DLD1 (cell line): ENCODE results near the gene TBXA2R.

Experiments
- in situ Hi-C: cut with HindIII; loops from 2 replicates; pipeline ENCODE4 v1.10.0; 2017; ENCODE audit warnings: low sequenced_read_pairs

Gene TBXA2R

DNA sequence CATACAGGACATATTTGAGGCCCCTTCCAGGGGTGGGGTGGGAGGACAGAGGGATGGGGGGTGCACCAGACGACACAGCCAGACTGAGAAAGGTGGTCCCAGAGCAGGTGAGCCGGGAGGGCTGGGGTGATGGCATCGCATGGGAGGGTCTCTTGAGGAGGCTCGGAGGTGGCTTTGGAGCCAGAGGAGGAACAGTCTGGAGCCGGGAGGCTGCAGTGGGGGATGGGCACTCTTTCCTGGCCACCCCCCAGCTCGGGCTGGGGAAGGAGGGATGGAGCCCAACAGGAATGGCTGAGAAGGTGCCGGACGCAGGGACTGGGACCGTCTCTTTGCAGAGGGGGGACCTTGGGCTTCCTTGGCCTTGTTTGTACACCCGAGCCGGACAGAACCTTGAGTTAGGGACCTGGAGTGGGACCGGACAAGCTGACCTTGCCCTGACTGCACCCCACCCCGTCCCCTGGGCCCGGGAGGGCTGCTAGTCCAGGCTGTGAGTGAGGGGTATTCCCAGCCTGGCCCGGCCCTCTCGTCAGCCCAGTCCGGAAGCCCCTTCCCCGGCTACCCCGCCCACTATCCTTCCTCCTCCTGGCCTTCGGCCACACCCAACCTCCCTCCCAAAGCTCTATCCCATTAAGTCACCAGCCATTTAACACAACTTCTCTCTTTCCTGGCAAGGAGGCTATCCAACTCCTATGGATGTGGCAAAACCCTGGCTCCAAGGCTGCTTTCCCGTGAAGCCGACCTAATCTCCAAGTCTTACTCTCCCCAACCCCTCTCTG, 816 bp upstream of the TBXA2R start:
- in situ Hi-C loops, result no loop called here

DNA sequence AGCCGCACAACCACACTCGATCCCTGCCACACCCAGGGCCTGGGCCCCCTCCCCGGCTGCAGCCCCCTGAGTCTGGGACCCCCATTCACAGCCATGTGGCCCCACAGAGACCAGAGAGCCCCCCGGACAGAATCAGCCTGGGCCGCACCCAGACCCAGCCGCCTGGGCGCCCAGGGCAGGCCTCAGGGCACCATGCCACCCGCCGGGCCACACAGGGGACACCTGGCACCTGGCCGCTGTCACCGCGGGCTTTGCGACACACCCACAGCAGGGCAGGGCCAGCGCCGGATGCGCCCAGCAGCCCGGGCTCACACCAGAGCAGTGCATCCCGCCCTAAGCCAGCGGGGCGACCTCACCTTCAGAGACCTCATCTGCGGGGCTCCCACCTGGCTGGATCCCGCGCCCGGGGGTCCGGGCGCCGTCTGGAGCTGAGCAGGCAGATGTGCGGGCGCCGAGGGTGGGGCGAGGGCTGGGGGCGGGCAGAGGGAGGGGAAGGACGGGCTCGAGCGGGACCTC, 443 bp downstream of the TBXA2R start:
- in situ Hi-C loops, result no loop called here

DNA sequence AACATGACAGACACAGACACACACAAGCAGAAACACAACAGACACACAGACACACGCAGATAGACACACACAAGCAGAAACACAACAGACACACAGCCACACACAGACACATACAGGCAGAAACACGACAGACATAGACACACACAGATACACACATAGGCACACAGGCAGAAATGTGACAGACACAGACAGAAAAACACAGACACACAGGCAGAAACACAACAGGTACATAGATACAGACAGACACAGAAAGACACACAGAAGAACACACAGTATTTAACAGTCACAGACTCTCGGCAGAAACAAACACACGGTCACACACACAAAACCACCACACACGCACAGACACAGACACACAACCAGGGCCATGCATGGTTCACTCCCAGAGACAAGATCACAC, 905 bp downstream of the TBXA2R start:
- in situ Hi-C loops, result no loop called here

DNA sequence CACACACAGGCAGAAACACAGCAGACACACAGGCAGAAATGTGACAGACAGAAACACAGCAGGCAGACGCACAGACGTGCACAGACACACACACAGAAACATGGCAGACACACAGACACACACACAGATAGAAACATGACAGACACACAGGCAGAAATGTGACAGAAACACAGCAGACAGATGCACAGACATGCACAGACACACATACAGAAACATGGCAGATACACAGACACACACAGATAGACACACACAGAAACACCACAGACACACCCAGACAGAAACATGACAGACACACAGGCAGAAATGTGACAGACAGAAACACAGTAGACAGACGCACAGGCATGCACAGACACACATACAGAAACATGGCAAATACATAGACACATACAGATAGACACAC, 1.3 kb downstream of the TBXA2R start:
- in situ Hi-C loops, result no loop called here

DNA sequence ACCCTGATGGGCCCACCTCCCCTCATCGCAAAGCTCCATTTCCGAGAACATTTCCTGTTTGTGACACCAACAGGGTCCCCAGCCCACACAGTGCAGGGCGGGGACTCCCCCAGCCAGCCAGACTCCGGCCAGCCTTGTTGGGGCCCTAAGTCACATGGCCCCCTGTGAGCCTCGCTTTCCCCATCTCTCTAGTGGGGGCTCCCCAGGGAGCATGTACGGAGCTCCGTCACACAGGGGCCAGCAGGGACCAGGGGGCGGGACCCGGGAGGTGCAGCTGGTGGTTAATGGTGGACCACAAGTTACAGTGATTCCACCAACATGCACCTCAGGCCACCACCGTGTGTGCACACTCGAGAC, 1.7 kb downstream of the TBXA2R start:
- in situ Hi-C loops, result no loop called here

DNA sequence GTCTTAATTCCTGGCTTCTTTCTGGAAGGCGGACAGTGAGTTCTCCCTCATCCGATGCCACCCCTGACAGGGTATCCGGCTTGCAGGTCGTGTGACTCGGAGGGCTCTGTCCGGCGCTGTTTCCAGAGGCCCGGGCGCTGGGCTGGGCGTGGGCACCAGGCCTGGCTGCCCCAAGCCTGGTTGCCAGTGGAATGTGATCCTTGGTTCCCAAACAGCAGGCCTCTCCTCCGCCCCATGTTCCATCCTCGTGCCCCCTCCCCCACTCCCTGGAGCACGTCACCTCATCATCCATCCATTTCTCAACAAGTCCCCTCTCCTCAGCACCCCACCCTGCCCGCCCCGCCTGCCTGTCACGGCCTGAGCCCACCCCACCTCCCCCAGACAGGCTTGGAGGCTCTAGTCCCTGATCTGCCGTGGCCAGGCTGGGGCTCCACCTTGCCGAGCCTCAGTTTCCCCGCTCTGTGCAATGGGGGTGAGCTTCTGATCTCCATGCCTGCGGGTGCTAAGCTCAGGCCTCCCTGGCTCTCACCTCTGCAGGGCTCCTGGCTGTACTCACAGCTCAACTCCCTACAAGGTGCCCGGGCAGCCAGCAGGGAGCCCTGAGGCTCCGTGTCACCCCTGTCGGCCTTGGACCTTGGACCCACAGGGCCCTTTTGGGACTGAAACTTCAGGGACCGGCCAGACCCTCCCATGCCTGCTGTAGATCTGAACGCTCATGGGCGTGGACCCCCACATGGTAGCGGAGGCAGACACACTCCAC, 2.3 kb downstream of the TBXA2R start:
- in situ Hi-C loops, result no loop called here

DNA sequence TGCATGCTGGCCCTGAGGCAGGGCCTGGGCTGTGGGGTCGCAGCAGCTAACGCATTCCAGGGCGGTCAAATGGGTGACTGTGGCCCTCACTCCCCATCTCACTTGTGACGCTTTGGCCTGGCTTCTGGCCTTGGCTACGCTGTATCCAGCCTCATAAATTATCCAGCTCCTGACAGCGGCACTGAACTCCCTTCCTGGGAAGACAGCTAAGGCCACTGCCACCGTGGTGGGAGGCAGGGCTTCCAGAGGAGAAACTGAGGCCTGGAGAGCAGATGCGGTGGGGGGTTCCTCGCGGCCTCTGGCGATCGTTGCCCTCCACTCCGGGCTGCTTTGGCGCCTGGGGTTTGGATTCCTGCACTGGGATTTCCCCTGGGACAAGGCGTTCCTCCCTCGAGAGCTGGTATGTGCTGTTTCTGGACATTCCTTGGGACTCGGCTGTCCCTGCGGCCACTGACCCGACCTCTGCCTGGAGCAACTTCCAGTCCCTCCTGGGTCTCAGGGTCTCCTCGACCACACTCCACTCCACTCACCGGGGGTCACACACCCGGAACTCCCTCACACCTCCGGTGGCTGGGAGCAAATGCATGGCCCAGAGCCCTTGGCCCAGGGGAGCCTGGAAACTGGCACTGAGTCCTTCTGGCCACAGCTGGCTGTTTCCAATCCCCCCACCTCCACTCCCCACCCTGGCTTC, 3.4 kb downstream of the TBXA2R start:
- in situ Hi-C loops, result no loop called here

DNA sequence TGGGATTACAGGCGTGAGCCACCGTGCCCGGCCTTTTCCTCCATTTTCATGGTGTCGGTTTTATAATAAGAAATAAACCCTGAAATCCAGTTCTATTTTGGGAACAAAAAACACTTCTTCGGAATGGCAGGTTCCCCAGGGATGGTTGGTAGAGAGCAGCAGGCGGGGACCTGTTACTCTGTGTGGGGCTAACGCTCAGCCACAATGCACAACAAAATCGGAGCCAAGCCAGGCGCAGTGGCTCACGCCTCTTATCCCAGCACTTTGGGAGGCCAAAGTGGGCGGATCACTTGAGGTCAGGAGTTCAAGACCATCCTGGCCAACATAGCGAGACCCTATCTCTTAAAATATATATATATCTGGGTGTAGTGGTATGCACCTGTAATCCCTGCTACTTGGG, 5.7 kb downstream of the TBXA2R start:
- in situ Hi-C loops, result no loop called here

DNA sequence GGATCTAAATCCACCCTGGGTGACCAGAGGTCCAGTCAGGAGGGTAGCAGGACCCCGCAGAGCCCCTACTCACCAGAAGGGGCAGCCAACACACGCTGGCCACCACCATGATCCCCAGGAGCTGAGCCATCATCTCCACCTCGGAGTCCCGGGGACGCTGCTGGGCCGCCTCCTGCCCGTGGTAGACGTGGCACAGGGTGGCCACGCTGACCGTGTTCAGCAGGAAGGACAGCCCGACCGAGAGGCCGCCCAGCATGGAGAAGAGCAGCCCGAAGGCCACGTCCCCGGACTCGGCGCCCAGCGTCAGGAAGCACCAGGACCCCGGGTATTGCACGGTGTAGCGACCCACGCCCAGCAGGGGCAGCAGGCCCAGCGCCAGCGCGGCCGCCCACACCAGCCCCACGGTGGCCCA, 6.9 kb downstream of the TBXA2R start:
- in situ Hi-C loops, result no loop called here

DNA sequence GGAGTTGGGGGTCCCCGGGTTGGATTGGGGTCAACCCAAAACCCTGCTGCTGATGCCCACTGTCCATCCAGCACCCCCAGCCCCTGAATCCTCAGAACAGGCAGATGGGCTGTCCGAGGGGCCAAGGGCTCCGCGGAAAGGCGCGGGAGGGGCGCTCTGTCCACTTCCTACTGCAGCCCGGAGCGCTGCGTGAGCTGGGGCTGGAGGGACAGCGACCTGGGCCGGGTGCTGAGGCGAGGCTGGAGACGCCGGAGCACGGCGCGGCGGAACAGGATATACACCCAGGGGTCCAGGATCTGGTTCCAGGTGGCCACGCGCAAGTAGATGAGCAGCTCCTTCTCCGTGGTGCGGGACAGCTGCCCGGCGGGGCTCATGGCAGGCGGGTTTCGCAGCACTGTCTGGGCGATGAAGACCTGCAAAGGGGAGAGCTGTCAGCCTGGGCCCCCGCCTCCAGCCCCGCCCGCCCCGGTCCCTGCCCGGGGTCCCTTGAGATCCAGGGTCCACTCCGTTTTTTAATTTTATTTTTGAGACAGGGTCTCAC, 11.1 kb downstream of the TBXA2R start:
- in situ Hi-C loops, result no loop called here

DNA sequence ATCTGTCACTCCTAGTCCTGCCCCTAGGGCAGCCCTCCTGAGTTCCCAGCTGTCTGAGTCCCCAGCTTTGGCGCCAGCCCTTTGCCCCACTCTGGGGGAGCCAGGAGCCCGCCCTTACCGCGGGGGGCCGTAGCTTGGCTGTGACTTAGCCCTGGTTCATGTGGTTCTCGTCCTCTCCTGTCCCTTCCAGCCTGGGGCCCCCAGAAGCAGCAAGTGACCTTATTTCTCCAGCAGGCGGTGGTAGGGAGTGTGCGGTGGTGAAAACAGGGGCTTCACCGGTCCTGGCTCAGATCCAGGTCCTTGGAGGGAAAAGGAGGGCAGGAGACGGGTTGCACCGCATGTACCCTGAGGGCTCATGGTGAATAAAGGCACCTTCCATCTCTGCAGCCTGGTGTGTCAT, 13.5 kb downstream of the TBXA2R start:
- in situ Hi-C loops, result no loop called here

DNA sequence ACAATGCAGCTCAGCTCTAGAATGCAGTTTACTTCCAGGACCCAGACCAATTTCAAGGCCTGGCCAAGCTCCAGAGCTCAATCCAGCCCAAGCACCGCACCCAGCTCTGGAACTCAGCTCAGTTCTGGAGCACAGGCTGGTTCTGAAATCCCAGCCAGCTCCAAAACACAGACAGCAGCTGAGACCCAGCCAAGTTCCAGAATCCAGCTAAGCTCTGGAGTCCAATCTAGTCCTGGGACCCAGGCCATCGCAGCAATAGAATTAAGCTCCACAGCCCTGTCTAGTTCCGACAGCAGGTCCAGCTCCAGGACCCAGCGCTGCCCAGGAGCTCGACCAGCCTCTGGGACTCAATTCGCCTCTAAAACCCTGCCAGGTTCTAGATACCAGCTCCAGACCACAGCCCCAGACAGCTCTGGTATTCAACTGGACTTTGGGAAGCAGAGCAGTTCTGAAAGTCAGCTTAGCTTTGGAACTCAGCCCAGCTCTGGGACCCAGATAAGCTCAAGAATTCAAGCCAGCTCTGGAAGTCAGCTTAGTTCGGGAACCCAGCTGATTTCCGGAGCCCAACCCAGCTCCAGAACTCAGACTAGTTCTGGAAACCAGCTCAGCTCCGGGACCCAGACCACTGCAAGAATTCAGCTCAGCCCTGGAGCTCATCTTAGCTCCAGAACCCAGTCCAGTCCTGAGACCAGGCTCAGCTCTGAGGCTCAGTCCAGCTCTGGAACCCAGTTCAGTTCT, 14.6 kb downstream of the TBXA2R start:
- in situ Hi-C loops, result no loop called here

DNA sequence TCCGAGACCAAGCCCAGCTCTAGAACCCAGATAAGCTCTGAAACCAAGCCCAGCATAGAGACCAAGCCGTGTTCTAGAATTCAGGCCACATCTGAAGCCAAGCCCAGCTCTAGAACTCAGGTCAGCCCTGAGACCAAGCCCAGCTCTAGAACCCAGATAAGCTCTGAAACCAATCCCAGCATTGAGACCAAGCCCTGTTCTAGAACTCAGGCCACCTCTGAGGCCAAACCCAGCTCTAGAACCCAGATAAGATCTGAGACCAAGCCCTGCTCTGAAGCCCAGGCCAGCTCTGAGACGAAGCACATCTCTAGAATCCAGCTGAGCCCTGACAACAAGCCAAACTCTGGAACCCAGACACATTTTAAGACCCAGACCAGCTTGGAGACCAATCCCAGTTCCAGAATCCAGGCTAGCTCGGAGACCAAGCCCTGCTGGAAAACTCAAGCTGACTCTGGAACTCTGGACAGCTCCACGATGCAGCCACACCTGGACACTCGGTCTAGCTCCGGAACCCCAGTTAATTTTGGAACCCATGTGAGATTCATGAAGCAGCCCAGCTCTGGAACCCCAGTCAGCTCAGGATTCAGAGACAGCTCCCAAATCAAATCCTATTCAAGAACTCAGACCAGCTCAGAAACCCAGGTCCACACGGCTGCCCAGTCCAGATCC, 15.6 kb downstream of the TBXA2R start:
- in situ Hi-C loops, result no loop called here

DNA sequence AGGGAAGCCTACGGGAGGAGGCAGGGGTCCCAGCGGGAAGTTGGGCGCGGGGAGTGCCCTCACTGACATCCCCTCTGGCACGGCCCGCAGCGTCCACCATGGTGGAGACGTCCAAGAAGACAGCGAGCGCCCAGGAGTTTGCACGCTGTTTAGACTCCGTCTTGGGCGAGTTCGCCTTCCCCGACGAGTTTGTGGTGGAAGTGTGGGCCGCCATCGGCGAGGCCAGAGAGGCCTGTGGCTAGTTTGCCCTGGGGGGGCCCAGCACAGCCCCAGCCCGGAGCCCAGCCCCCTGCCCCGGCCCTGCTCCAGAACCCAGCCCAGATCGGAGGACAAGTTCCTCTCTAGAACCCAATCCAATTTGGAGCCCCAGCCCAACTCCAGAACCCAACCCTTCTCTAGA, 16.7 kb downstream of the TBXA2R start:
- in situ Hi-C loops, result no loop called here

DNA sequence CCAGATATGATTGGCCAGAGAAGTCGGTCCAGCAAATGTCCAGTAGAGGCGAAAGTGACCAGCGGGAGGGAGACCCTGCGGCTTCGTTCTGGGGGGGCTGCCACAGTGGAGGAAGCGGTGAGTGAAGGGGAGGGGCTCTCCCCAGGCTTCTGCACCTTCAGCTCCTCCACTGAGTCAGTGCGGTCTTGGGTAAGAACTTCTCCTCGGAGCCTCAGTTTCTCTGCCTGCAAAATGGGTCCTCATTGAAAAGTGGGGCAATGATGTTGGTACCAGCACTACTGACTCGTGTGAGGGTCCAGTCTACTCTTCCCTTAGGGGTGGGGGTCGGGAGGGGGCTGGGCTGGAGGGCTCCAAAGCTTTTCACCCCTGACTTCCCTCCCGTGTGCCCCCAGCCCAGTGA, 17.2 kb downstream of the TBXA2R start:
- in situ Hi-C loops, result no loop called here

DNA sequence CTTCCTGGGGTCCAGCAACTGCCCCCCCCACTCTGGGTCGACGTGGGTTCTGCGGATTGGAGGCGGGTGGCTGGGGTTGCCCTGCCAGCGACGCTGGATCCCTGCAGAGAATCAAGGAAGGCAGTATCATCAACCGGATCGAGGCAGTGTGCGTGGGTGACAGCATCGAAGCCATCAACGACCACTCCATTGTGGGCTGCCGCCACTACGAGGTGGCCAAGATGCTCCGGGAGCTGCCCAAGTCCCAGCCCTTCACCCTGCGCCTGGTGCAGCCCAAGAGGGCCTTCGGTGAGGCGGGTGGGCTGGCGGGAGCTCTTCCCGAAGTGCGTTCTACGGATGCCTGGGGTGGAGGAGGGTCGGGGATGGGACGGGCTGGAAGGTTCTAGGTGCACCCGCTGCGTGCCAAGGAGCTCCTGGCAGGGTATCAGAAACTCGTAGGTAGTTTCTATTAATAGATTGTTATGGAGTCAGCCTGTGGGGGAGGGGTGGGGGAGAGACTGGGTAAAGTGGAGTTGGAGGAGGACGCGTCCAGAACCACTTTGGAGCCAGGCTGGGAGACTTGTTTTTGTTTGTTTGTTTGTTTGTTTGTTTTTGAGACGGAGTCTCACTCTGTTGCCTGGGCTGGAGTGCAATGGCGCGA, 19.8 kb downstream of the TBXA2R start:
- in situ Hi-C loops, result no loop called here

DNA sequence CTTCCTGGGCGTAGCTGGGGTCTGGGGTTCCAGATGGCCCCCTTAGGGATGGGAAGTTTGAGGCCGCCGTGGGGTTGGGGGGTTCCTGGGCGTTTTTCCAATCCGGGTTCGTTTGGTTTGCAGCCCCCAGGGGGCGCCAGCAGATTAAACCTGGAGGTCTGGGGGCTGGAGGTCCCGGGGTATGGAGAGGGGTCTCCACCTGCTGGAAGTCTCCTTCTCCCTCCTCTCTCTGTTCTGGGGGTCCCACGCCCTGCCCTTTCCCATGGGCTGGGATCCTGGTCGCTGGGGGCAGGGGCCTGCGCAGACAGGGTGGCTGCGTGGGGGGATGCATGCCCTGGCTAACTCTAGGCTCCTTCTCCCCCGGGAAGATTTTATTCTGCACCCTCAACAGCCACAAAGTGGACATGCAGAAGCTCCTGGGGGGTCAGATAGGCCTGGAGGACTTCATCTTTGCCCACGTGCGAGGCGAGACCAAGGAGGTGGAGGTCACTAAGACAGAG, 20.5 kb downstream of the TBXA2R start:
- in situ Hi-C loops, result no loop called here

DNA sequence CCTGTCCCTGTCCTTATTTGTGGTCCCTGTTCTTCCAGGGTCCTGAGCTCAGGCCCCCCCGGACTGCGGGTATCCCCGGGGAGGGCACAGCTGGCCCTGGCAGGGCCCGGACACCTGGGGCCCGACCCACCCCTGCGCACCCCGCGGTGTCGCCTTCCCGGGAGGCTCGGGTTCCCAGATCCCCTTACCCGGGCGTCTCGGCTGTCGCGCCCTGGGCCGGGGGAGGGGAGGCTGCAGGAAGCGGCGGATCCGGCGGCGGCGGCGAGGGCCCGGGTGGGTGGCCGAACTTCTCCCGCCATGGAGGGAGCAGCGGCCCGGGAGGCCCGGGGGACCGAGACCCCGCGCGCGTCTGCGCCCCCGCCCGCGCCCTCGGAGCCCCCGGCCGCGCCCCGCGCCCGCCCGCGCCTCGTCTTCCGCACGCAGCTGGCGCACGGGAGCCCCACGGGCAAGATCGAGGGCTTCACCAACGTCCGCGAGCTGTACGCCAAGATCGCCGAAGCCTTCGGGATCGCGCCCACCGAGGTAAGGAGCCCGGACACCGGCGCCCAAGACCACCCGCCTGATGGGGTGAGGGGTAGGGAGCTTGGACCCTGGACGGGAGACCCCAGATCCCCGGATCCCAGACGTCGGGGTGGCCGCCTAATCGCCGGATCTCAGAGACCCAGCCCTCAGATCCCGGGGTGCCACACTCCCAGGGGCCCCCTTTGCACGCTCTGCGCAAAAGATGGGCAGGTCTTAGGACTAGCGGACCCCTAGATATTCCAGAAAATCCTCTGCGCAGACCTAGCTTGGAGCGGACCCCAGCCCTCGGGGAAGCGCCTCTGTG, 21.2 kb downstream of the TBXA2R start, which contains the start of gene GIPC3:
Gene GIPC3 (plus strand): TSS at position 178 of the 826 bp plus-strand sequence. CDS start 120 bp downstream, at position 298.
- in situ Hi-C loops, result no loop called here
